A549 (cell line): ENCODE measurements around the gene IGSF9B.

ENCODE experiments used
- GATA3 ChIP-seq: IDR thresholded peaks from 2 replicates; pipeline ENCODE4 v1.6.1; 2012; ENCODE audit warnings: borderline replicate concordance
- MAX ChIP-seq: IDR thresholded peaks from 2 replicates; pipeline ENCODE4 v1.6.1; 2012
- MAZ ChIP-seq: fragments of 150-350 bp; IDR thresholded peaks from 2 replicates; pipeline ENCODE4 v1.6.1; 2014; ENCODE audit warnings: antibody characterized with exemption, low read depth, low read length, borderline replicate concordance
- POLR2A ChIP-seq: IDR thresholded peaks from 2 replicates; pipeline ENCODE4 v1.6.1; 2012; ENCODE audit warnings: mild to moderate bottlenecking, low read length
- TF ChIP-seq, protein P1 (sequence below): fragments of >200 bp; sonication (Bioruptor Twin); formaldehyde crosslinking; IDR thresholded peaks from 3 replicates; pipeline ENCODE4 v1.5.1; 2016

DNA sequence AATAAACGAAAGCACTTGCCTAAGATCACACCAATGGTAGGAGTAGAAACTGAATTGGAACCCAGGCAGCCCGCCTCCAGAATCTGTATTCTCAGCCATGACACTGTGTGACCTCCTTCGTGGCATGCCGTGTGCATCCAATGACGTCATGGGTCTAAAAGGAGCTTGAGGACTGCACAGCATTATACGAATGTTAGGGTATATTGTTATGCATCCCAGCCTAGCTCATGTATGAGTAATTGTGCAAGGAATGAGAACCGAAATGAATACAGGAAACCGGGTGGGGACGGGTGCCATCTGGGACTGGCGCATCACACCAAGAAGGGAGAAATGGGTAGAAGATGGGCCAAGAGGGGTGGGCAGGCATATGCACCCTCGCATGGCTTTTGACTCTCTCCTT, 12.3 kb upstream of the IGSF9B start:
- no peak for TF ChIP-seq GATA3
- no peak for TF ChIP-seq MAX
- TF ChIP-seq MAZ = no peak
- TF ChIP-seq, protein P1, sequence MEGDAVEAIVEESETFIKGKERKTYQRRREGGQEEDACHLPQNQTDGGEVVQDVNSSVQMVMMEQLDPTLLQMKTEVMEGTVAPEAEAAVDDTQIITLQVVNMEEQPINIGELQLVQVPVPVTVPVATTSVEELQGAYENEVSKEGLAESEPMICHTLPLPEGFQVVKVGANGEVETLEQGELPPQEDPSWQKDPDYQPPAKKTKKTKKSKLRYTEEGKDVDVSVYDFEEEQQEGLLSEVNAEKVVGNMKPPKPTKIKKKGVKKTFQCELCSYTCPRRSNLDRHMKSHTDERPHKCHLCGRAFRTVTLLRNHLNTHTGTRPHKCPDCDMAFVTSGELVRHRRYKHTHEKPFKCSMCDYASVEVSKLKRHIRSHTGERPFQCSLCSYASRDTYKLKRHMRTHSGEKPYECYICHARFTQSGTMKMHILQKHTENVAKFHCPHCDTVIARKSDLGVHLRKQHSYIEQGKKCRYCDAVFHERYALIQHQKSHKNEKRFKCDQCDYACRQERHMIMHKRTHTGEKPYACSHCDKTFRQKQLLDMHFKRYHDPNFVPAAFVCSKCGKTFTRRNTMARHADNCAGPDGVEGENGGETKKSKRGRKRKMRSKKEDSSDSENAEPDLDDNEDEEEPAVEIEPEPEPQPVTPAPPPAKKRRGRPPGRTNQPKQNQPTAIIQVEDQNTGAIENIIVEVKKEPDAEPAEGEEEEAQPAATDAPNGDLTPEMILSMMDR = no peak
- TF ChIP-seq POLR2A = no peak
